Upper lobe of left lung (tissue), 4 donors: Measurements from ENCODE around the gene ARHGEF2.

Experiments
- CTCF ChIP-seq, 6 experiments: fragments of 450-650 bp in 4 of 6; fragments of 200-600 bp in 2 of 6; sonication (generic) in 2 of 6; IDR thresholded peaks; one replicate each; pipeline ENCODE4 v1.5.1; 2016 to 2019; ENCODE audit warnings: antibody characterized with exemption in 6 of 6
- POLR2A ChIP-seq, 4 donors: fragments of 450-650 bp; IDR thresholded peaks; one replicate each; pipeline ENCODE4 v1.5.1; 2016 to 2017; ENCODE audit warnings: antibody characterized with exemption in 4 of 4, mild to moderate bottlenecking in 2 of 4

- TF ChIP-seq POLR2A (IDR thresholded peaks at IDR 0.05): no peak
- TF ChIP-seq CTCF (IDR thresholded peaks at IDR 0.05): no peak
Measured at GRCh38 chr1:155931332-155932038, 46.9 kb downstream of the ARHGEF2 start.
